GM12801 (cell line): Measurements from ENCODE around the gene FRMPD1.

Source experiments
- CTCF ChIP-seq: IDR thresholded peaks from one replicate; pipeline ENCODE4 v1.5.1; 2011; ENCODE audit warnings: control low read depth; ENCODE audit not compliant: insufficient read length; ENCODE audit errors: extremely low read depth

FRMPD1 gene

GRCh38 chr9:37775216-37775919, 124.6 kb downstream of the FRMPD1 start:
- no peak for TF ChIP-seq CTCF

- no peak for TF ChIP-seq CTCF
Observed at GRCh38 chr9:37776328-37776727, 125.6 kb downstream of the FRMPD1 start.

GRCh38 chr9:37778534-37778933, 127.8 kb downstream of the FRMPD1 start:
- no peak for TF ChIP-seq CTCF

GRCh38 chr9:37784291-37784615, 133.5 kb downstream of the FRMPD1 start:
- TF ChIP-seq CTCF: no peak

GRCh38 chr9:37784616-37785483, 134.1 kb downstream of the FRMPD1 start, which contains the start of gene EXOSC3:
Gene EXOSC3, minus strand, starts transcription at chr9:37785064. Its CDS starts 20 bp downstream, at chr9:37785044.
- no peak for TF ChIP-seq CTCF

GRCh38 chr9:37787059-37787458, 136.3 kb downstream of the FRMPD1 start:
- no peak for TF ChIP-seq CTCF

- TF ChIP-seq CTCF: no peak
Observed at GRCh38 chr9:37788332-37788731, 137.6 kb downstream of the FRMPD1 start.
